ENCODE results near the gene RPS21. TPM values are rescaled to one million over a fixed set of nuclear protein-coding genes. Genes with fewer than 3 reads are reported as not detected.

Gene RPS21
- total and polyA plus RNA-seq, 12 donors, result 512 to 4,111 (median 619) TPM

GRCh38 chr20:62426699-62427131, 39.8 kb downstream of the RPS21 start:
- H3K27me3 ChIP-seq, result peaks cover 0 to 41% (median 18%) of the 10 kb centered on the region in 7 donors
- intact Hi-C loops (cut with DNase I), result loop anchor here in 2 of 10 donors (10.0 kb wide), 2 partner anchors 58 to 148 kb away; no protein-coding TSS in a partner anchor
- H3K27ac ChIP-seq, result no peak overlapping the region
- H3K4me1 ChIP-seq, result no peaks in the 10 kb centered on the region
- no peak overlapping the region for H3K4me3 ChIP-seq
- H3K36me3 ChIP-seq, result no peaks in the 10 kb centered on the region
- no peak for TF ChIP-seq CTCF (IDR thresholded peaks at IDR 0.05)
- no peaks in the 10 kb centered on the region for H3K9me3 ChIP-seq
- WGBS, 2 donors, result 72 to 73% methylated on average over 22 of the region's 22 CpGs
- ATAC-seq (no peak), DNase-seq (no peak)

- Histone ChIP-seq H3K9me3 (no peaks in the 10 kb centered on the region), H3K27me3 (peaks cover 0 to 41% (median 18%) of the 10 kb centered on the region in 7 donors), H3K27ac (no peak within 1 kb of the TSS), H3K36me3 (no peaks in the 10 kb centered on the region), H3K4me3 (no peak within 1 kb of the TSS), H3K4me1 (no peaks in the 10 kb centered on the region)
- WGBS, 2 donors, result 77% methylated on average over 28 of the region's 28 CpGs
- ATAC-seq, result no peak
- intact Hi-C loops (cut with DNase I), result loop anchor here in 2 of 10 donors (10.0 kb wide), 2 partner anchors 57 to 147 kb away; no protein-coding TSS in a partner anchor
- no peak for TF ChIP-seq CTCF (IDR thresholded peaks at IDR 0.05)
- DNase-seq, result no peak
Observed at GRCh38 chr20:62427172-62428001, 40.5 kb downstream of the RPS21 start, which contains the start of gene RBBP8NL. RBBP8NL (minus strand) TSS chr20:62427539; CDS start chr20:62419647, 7,892 bp downstream.

GRCh38 chr20:62428002-62428372, 41.1 kb downstream of the RPS21 start:
- 79 to 83% methylated on average over 10 of the region's 10 CpGs for WGBS, 2 donors
- no peak overlapping the region for H3K4me3 ChIP-seq
- ATAC-seq, result peak in 1 of 8 donors; percentile 6
- no peak overlapping the region for H3K27ac ChIP-seq
- H3K36me3 ChIP-seq, result no peaks in the 10 kb centered on the region
- H3K9me3 ChIP-seq, result no peaks in the 10 kb centered on the region
- no peak for TF ChIP-seq CTCF (IDR thresholded peaks at IDR 0.05)
- intact Hi-C loops (cut with DNase I), result loop anchor here in 2 of 10 donors (10.0 kb wide), 2 partner anchors 57 to 147 kb away; no protein-coding TSS in a partner anchor
- H3K4me1 ChIP-seq, result no peaks in the 10 kb centered on the region
- no peak for DNase-seq
- H3K27me3 ChIP-seq, result peaks cover 0 to 41% (median 18%) of the 10 kb centered on the region in 7 donors

GRCh38 chr20:62428396-62429295, 41.7 kb downstream of the RPS21 start:
- DNase-seq, result no peak
- TF ChIP-seq CTCF (IDR thresholded peaks at IDR 0.05), result no peak
- Histone ChIP-seq H3K9me3 (no peaks in the 10 kb centered on the region), H3K27ac (no peak overlapping the region), H3K4me3 (no peak overlapping the region), H3K4me1 (peaks cover 0 to 5% (median 0%) of the 10 kb centered on the region in 9 donors), H3K27me3 (peaks cover 0 to 34% (median 12%) of the 10 kb centered on the region in 7 donors), H3K36me3 (no peaks in the 10 kb centered on the region)
- 53 to 60% methylated on average over 31 of the region's 31 CpGs for WGBS, 2 donors
- intact Hi-C loops (cut with DNase I), result loop anchor here in 2 of 10 donors (10.0 kb wide), 2 partner anchors 56 to 146 kb away; no protein-coding TSS in a partner anchor
- ATAC-seq, result no peak

Data from heart right ventricle (tissue), 16 donors.